AG04450 (cell line): Measurements from ENCODE around the gene EEPD1. TPM values are rescaled to one million over a fixed set of nuclear protein-coding genes. Genes with fewer than 3 reads are reported as not detected.

ENCODE experiments used
- CTCF ChIA-PET: fragments of 300-600, 350-600 bp; formaldehyde crosslinking; extraction: SDS; loops from one replicate; lab custom pipeline; 2022; ENCODE audit warnings: antibody characterized with exemption, inconsistent platforms; lab: Charles Lee
- POLR2A ChIA-PET: fragments of 350-600 bp; formaldehyde crosslinking; extraction: SDS; loops from one replicate; lab custom pipeline; 2021; ENCODE audit warnings: antibody characterized with exemption, inconsistent platforms; lab: Yijun Ruan, JAX
- DNase-seq: peaks from one replicate; pipeline ENCODE4 v3.0.0-alpha.2; 2011; ENCODE audit warnings: low read depth, low spot score
- H3K27ac ChIP-seq: one replicate; pipeline ENCODE4 v1.5.1; 2012; ENCODE audit warnings: low read depth, low read length, control low read depth
- H3K27me3 ChIP-seq: one replicate; pipeline ENCODE4 v1.6.0; 2012; ENCODE audit warnings: low read length; ENCODE audit not compliant: control insufficient read depth, insufficient read depth
- H3K4me3 ChIP-seq: 2 replicates; pipeline ENCODE4 v1.5.1; 2011; ENCODE audit warnings: mild to moderate bottlenecking, low read depth, low read length, control low read depth
- H3K9me3 ChIP-seq: 2 replicates; pipeline ENCODE4 v1.5.1; 2012; ENCODE audit warnings: low read length; ENCODE audit not compliant: control insufficient read depth, insufficient read depth
- polyA plus RNA-seq: library from polyadenylated mRNA; depleted of rRNA; stranded (reverse); fragments of >200 nt; gene quantifications from 2 replicates; pipeline ENCODE4 v1.2.3, GENCODE V29; 2011
- TF ChIP-seq, protein P1 (sequence below): IDR thresholded peaks from 2 replicates; pipeline ENCODE4 v1.5.1; 2011; ENCODE audit warnings: low read depth, low read length, control low read depth, inconsistent platforms

EEPD1 gene
- polyA plus RNA-seq, 1 experiment = 21.1 TPM

GRCh38 chr7:36262309-36263094, 109.4 kb downstream of the EEPD1 start:
- TF ChIP-seq, protein P1, sequence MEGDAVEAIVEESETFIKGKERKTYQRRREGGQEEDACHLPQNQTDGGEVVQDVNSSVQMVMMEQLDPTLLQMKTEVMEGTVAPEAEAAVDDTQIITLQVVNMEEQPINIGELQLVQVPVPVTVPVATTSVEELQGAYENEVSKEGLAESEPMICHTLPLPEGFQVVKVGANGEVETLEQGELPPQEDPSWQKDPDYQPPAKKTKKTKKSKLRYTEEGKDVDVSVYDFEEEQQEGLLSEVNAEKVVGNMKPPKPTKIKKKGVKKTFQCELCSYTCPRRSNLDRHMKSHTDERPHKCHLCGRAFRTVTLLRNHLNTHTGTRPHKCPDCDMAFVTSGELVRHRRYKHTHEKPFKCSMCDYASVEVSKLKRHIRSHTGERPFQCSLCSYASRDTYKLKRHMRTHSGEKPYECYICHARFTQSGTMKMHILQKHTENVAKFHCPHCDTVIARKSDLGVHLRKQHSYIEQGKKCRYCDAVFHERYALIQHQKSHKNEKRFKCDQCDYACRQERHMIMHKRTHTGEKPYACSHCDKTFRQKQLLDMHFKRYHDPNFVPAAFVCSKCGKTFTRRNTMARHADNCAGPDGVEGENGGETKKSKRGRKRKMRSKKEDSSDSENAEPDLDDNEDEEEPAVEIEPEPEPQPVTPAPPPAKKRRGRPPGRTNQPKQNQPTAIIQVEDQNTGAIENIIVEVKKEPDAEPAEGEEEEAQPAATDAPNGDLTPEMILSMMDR = no peak
- DNase-seq = no peak
- Histone ChIP-seq H3K27ac (no peak overlapping the region), H3K9me3 (no peaks in the 10 kb centered on the region), H3K4me3 (no peak overlapping the region), H3K27me3 (no peaks in the 10 kb centered on the region)
- CTCF ChIA-PET = interaction anchor here (2.2 kb wide), 1 partner anchor 12 kb away, joined by 6 read pairs; no protein-coding TSS in a partner anchor
- POLR2A ChIA-PET = no interaction called here

DNA sequence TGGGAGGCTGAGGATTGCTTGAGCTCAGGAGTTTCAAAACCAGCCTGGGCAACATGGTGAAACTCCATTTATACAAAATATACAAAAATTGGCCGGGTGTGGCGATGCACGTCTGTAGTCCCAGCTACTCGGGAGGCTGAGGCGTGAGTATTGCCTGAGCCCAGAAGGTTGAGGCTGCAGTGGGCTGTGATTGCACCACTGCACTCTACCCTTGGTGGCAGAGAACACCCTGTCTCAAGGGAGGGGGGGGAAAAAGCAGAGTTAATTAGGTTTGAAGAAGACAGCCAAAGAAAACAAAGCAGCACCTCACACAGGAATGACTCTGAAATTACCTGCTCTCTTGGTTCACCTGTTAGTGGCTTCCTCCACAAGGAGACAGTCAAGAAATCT, 110.0 kb downstream of the EEPD1 start:
- CTCF ChIA-PET = interaction anchor here (2.2 kb wide), 1 partner anchor 13 kb away, joined by 6 read pairs; no protein-coding TSS in a partner anchor
- no peaks in the 10 kb centered on the region for H3K27me3 ChIP-seq
- no peak for DNase-seq
- no peak overlapping the region for H3K4me3 ChIP-seq
- TF ChIP-seq, protein P1 = no peak
- H3K27ac ChIP-seq = no peak overlapping the region
- POLR2A ChIA-PET = no interaction called here
- H3K9me3 ChIP-seq = no peaks in the 10 kb centered on the region

GRCh38 chr7:36264123-36264801, 111.2 kb downstream of the EEPD1 start:
- Histone ChIP-seq H3K27ac (no peak overlapping the region), H3K9me3 (no peaks in the 10 kb centered on the region), H3K27me3 (no peaks in the 10 kb centered on the region), H3K4me3 (no peak overlapping the region)
- TF ChIP-seq, protein P1 = no peak
- DNase-seq = no peak
- ChIA-PET CTCF (interaction anchor here (0.6 to 2.2 kb wide), 3 partner anchors 14 to 192 kb away, joined by 3 to 6 read pairs (median 3); no protein-coding TSS in a partner anchor), POLR2A (interaction anchor here (0.6 kb wide), 1 partner anchor 112 kb away, joined by 3 read pairs; no protein-coding TSS in a partner anchor)

DNA sequence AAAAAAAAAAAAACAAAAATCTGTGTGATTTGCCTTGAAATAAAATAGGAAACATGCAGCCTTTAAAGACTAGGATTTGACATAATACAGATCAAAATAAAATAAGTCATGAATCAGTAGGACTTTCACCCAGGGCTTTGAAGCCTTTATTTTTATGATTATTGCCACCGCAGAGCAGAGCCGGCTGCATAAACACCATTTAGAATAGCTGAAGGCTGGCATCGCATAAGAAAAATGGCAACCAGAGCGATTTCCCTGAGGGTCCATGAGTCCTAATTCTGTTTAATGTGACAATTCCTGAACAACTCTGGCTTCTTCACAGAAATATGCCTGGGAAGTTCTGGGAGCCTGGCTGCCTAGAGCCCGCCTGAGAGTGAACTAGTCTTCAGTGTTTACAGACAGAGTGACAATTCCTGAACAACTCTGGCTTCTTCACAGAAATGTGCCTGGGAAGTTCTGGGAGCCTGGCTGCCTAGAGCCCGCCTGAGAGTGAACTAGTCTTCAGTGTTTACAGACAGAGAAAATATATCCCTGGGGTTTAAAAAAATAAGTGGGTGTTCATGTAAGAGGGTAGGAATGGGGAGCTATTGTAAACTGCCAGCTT, 112.0 kb downstream of the EEPD1 start:
- Histone ChIP-seq H3K27ac (no peak overlapping the region), H3K27me3 (no peaks in the 10 kb centered on the region), H3K4me3 (no peak overlapping the region), H3K9me3 (no peaks in the 10 kb centered on the region)
- DNase-seq = no peak
- POLR2A ChIA-PET = interaction anchor here (0.6 kb wide), 1 partner anchor 113 kb away, joined by 3 read pairs; no protein-coding TSS in a partner anchor
- TF ChIP-seq, protein P1 = no peak
- CTCF ChIA-PET = interaction anchor here (0.7 to 1.1 kb wide), 2 partner anchors 17 to 136 kb away, joined by 3 read pairs; no protein-coding TSS in a partner anchor
